CD4-positive, alpha-beta T cell treated with Interleukin-6 at 100 ng/mL for 8 hours (primary cell): Measurements from ENCODE around the gene DDT.
"Not testable (repeated sequence)": the region's sequence is repeated elsewhere in the genome, so short reads cannot be mapped to it uniquely, and the experiment has no call there.

Source experiments
- DNase-seq: peaks from one replicate; pipeline ENCODE4 v3.0.0-alpha.2; 2020; ENCODE audit warnings: mixed read lengths, low spot score

The DDT gene

DNA sequence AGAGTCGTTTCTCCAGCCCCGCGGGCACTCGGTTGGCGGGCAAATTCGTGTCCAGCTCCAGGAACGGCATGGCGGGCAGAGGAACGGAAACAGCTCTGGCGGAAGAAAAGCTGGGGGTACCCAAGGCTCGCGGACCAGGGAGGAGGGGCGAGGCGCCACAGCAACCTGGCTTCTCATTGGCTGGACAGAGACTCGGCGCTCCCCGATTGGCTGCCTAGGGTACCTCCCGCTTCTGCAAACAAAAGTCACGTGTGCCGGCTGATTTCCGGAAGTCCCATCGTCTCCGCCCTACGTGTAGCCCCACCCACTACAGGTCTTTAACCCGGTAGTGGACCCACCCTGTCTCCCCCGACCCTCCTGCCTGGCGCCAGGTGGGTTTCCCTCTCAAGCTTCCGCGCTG lies at the start of gene DDT:
Gene DDT (minus strand): TSS at position 97 of the 400 bp plus-strand sequence. CDS start 27 bp downstream, at position 70.
- not testable (repeated sequence) for DNase-seq

DNA sequence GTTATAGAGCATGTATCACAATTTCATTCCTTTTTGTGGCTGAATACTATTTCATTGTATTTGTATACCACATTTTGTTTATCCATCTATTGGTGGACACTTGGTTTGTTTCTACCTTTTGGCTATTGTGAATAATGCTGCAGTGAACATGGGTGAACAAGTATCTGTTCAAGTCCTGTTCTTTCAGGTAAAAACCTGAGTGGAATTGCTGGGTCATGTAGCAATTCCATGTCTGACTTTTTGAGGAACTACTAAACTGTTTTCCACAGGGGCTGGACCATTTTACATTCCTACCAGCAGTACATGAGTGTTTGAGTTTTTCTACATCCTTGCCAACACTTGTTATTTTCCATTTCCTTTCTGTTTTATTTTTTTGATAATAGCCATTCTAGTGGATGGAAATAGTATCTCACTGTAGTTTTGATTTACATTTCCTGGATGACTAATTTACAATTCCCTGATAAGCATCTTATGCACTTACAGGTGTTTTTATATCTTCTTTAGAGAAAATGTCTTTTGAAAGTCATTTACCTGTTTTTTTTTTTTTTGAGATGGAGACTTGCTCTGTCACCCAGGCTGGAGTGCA lies 49.1 kb upstream of the DDT start:
- DNase-seq, result no peak

DNA sequence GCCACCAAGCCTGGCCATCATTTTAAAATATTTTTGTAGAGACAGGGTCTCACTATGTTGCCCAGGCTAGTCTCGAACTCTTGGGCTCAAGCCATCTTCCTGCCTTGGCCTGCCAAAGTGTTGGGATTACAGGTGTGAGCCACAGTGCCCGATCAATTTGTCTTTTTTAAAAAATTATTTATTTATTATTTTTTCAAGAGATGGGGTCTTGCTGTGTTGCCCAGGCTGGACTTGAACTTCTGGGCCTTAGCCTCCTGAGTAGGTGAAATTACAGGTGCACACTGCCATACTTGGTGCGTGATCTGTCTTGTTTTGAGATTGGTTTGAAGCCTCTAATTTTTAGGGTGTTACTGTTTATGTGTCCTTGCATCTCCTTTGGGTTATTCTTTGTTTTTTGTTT lies 47.1 kb upstream of the DDT start:
- DNase-seq, result no peak

DNA sequence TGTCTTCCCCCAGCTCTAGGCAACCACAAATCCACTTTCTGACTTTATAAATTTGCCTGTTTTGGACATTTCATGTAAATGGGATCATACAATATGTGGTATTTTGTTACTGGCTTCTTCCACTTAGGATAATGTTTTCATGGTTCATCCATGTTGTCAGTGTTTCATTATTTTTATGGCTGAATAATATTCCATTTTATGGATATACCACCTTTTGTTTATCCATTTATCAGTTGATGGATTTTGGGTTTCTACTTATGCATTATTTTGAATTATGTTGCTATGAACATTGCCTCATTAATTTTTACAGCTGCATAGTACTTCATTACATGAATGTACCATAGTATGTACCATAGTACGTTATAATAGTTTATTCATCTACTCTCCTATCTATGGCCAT lies 41.9 kb upstream of the DDT start:
- no peak for DNase-seq

DNA sequence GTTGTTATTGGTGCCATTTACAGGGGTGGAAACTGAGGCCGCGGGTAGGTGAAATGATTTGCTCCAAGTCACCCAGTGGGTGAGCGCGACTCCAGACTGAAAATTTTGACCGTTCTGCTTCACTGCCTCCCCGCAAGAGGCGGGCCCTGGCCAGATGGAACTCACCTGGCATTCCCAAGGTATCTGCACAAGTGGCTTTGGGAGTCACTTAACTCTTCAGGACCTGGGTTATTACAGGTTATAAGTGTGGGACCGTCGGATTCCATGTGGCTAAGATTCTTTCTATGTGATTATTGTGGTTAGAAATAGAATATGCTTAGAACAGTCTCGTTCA lies 37.5 kb upstream of the DDT start:
- DNase-seq, result no peak

DNA sequence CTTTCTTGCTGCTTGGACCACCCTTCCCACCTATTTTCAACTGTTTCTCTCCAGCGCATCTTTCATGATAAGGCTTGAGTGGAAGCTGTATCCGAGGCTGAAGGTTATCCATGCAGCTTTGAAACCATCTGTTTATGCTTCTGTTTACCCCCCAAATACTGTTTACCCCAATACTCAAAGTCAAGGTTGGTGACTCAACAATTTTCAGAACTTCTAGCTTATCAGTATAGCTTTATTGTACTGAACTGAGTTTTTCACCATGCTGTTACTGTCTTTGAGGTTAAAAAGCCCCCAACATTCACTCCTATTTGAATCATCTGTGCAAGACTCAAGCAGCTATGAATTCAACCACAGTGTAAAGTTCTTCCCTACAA lies 35.8 kb upstream of the DDT start:
- DNase-seq, result no peak

DNA sequence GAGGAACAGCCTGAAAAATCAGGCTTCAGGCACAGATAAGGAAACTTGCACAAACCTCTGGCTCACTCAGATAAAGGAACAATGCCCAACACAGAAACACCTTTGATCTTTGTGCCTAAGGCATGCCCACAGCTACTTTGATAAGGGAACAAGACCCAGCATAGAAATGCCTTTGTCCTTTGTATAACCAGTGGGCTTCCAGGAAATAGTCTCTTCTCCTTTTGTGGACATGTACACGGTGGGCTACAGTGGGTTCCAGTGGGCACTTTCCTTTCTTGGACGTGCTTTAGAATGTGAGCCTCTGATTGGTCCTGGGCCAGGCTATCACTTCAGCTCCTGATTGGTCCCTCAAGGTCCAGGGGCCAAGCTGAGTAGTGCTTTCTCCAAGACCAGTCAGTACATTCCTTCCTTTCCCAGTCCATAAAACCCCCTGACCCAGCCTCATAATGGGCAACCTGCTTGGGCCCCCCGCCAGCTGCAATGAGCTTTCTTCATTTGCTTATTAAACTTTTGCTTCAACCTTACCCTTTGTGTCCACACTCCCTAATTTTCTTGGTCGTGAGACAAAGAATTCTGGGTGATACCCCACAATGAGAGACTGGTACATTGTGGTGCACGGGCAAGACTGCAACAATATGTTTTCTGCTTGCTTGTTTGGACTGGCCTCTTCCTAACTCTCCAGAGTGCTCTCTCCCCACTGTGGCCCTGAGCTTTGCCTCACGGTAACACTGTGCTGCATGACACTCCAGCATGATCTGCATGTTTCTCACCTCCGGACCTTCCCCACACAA lies 35.2 kb upstream of the DDT start:
- DNase-seq, result no peak

DNA sequence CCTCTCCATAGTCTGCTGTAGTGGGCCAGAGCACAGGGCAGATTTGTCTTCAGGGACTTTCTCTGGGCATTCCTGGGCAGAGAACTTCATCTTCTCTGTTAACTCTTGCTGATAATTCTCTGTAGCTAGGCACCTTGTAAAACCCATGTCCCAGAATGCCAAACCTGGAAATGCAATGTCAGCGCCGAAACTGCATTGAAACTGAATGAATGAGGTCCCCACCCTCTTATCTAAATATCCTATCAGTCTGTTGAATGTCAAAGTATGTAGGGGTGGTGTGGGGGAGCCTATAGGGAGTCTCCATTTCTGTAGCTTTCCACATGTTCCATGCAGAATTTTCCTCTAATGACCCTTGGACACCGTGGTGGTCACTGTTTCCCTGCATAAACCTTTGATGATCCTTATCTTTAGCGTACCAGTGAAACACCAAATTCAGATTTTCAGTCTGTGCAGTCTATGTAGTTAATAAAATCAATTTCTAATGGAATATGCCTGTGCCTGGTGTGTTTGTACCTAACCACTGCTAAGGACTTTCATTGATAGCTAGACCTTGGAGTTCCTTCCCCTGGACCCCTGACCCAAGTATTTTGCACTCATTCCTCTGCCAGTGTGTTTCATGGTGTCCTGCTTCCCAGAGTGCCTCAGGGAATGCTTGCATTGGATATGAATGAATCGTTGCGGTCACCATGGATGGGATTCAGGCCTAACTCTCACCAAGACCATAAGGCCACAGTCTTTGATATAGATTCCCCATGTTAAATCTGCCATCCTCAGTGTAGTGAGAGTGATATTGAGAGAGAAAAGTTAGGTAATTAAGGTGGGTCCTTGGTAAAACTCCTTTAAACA lies 34.4 kb upstream of the DDT start:
- no peak for DNase-seq

DNA sequence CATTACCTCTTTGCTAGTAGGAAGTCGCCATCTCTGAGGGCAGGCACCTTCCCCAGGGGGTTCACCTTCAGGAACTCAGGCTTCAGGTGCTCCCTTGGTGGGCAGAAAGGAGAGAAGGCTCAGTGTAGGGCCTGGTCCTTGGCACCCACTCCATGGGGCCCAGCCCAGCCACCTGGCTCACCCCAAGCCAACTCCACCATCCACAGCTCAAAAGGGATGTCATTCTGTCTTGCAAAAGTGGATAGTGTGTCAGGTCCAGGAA lies 33.7 kb upstream of the DDT start:
- DNase-seq, result no peak

DNA sequence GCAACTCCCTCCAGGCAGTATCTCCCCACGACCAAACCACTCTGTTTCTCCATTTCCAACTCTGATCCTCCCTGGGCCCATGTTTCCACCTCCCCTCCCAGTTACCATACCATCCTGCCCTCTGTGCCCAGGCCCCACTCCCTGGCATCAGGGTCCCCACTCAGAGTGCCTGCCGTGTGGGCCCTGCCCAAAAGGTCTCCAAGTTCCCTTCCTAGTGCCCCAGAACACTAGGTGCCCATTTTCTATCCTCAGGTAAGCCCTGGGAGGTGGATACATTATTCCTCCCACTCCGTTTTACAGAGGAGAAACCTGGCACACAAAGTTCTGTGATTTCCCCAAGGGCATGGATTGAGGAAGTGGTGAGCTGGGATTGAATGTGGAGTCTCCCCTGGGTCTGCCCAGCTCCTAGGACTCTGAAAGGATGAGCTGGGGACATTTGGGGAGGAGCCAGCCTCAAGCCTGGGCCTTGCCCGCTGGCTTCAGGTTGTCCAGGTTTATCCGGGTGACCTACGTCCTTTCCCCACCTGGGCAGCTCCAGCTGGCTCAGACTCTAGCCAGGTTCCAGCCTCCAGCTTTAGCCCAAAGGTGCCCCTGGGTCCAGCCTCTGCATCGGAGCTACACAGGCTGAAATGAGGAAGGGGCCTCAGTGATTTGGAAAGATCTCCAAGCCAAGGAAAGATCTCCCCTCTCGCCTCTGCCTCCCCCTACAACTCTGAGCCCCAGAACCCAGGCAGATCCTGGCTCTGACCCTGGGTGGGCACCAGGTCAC lies 33.2 kb upstream of the DDT start:
- no peak for DNase-seq

DNA sequence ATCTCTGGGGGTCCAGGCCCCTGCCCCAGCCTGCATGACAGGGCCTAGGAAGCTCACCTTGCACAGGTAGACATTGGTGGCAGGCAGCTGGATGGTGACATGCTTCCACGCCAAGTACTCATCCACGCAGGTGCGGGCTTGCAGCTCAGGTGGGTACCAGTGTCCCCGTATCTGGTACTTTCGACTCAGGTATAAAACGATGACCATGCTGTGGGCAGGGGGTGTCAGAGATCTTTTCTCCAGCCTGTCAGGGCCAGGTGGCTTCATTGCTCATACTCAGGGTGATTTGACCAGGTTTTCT lies 32.6 kb upstream of the DDT start:
- DNase-seq, result no peak

DNA sequence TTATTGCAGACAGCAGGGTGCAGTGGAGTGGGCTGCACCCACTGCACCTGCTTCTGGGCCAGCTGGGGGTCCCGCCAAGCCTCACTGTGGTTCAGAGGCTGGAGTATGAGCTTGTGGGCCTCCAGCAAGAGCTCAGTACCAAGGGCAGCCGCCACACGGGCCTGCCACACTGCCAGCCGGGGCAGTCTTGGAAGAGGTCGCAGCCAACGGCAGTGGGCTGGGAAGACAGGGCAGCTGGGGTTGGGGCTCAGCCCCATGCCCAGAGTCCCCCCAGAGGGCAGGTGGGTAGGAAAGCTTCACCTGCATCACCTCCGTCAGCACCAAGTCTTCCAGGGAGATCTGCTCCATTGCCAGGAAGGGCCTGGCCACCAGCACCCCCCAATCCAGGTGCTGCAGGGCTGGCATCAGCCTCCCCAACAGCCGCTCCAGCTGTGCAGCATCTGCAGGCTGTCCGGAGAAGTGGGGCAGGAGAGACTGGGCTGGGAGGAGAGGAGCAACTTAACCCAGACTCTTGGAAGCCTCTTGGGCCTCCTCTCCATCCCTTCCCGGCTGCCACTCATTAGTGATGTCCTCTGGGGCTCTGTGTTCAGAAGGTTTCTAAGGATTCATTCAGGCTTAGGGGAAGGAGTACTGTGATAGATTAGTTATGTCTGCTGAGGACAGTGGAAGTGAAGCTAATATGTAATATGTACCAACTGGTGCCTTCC lies 32.1 kb upstream of the DDT start:
- DNase-seq, result no peak

DNA sequence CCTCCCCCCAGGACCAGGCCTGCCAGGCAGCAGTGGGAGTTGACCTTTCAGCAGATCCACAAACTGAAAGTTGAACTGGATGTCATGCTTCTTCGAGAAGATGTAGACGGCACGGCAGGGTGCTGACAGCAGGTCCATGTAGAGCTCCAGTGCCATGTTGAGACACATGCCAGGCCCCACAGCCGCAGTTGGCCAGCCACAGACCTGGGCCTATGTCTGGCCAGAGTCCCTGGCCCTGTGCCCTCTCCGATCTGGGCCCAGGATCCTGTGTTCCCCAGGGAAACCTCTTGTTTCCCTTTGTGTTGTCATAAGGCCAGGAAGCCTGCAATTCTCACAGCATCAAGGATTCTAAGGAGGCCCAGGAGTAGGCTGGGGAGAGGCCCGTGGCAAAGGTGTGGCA lies 31.0 kb upstream of the DDT start, which contains the start of gene GSTT4:
Gene GSTT4 (minus strand): TSS at position 253 of the 400 bp plus-strand sequence. CDS start 97 bp downstream, at position 156.
- no peak for DNase-seq

DNA sequence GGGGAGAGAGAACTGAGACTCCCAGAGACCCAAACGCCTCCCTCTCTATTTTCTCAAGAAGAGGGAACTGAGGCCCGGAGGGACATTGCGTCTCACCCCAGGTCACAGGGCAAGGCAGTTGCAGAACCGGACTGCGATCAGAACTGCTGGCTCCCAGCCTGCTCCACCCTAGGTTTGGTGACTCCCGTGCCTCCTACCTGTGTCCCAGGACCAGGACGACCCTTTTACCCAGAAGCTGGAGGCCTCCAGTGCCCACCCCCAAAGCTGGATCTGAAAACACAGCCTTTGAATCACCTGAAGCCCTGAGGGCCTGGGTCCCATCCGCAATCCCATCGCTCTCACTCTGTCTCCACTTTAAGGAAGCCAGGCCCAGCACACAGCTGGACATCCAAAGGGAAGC lies 29.6 kb upstream of the DDT start:
- no peak for DNase-seq

DNA sequence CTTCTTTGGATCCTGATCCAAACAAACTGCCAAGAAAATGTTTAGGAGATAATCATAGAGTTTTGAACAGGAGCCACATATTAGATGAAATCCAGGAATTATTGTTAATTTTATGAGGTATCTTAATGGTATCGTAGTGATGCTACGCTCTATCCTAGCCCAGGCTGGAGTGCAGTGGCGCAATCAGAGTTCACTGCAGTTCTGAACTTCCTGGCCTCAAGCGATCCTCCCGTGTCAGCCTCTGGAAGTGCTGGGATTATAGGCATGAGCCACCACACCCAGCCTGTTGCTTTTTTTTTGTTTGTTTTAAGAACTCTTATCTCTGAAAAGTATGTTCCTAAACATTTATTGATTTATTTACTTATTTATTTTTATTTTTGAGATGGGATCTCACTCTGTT lies 28.6 kb upstream of the DDT start:
- DNase-seq, result no peak

DNA sequence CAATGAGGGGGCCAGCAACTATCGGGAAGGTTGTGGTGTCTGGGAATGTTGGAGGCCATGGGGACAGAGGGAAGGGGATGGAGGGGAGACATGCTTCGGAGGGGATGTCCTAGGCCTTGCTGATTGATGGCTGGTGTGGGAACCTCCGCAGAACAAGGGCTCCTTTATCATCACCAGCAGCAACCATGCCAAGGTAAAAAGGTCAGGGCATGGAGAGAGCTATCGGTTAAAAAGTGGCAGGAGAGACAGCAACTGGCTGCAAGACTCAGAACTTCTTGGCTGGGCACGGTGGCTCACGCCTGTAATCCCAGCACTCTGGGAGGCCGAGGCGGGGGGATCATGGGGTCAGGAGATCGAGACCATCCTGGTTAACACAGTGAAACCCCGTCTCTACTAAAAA lies 28.0 kb upstream of the DDT start:
- DNase-seq, result no peak

DNA sequence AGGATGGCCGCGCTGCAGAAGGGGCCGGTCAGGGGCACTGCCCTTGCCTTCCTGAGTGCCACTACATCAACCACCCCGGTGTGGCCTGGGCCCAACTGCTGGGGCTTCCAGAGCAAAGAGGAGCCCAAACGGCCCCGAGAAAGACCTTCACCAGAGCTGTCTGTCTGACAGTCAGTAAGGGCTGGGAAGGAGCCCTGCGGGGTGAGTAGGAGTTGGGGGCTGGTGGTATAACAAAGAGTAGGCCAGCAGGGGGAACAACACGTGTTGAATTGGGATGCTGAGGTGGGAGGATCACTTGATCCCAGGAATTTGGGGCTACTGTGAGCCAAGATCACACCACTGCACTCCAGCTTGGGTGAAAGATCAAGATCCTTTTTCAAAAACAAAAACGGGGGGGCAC lies 27.1 kb upstream of the DDT start:
- DNase-seq, result no peak

DNA sequence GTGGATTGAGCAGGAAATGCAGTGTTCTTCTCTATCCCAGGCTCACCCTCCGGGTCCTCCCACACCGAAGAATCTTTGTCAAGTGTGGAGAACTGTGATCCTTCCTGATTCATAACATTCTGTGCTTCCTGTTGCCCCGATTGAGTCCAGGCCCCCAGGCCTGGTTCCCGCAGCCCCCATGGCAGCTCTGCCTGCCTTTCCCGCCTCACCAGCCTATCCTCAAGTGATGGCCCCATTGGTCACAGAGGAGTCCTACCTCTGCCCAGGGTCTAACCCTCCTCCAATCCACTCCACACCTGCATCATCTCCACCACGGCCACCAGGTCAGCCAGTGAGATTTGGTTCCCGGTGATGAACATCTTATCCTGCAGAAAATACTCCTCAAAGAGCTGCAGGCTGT lies 25.5 kb upstream of the DDT start:
- not testable (repeated sequence) for DNase-seq

DNA sequence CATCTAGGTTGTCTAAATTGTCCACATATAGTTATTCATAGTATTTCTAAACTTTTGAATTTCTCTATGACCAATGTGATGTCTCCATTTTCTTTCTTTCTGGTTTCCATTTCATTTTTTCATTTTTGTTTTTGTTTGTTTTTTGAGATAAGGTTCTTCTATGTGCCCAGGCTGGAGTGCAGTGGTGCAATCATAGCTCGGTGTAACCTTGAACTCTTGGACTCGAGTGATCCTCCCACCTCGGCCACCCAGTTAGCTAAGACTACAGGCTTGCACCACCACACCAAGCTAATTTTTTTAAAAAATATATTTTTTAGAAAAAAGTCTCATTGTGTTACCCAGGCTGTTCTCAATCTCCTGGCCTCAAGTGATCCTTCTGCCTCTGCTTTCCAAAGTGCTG lies 22.9 kb upstream of the DDT start:
- no peak for DNase-seq

DNA sequence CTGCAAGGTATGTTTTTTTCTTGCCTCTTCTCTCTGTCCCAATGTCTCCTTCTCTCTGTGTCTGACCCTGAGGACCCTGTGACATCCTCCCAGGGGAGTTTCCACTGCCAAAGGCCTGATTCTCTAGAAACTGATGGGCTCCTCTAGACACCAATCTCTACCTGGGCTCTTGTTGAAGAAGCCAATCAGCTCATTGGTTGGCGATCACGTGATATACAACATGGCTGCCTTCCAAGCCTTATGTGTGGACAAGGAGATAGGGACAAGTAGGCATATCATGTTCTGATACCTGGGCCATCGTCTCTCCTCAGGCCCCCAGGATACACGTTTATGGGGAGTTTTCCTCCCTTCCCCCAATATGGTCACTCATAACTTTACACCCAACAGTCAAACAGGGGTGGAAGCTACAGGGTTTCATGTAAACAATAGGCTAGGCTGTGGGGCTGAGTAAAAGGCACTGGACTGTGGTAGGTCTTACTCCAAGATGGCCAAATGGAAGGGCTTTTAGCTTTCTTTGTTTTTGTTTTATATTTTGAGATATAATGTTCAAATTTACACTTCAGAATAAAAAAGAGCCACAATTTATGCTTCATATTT lies 19.4 kb upstream of the DDT start:
- DNase-seq, result not testable (repeated sequence)

DNA sequence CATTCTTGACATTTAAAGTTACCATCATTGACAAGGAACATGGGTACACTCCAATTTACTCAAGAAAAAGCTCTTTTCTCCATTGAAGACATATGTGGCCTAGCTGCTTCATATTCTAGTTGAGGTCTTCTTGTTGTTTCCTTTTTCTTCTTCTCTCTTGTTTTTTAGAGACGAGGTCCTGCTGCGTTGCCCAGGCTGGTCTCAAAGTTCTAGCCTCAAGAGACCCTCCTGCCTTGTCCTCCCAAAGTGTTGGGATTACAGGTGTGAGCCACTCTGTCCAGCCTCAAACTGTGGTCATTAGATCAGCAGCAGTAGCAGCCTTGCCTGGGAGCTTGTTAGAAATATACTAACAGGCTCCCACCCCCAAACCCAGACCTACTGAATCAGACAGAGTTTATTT lies 18.8 kb upstream of the DDT start:
- DNase-seq, result not testable (repeated sequence)
